ENCODE measurements around the gene TBATA.

TBATA gene

GRCh38 chr10:70747192-70747965, 37.8 kb downstream of the TBATA start:
- no peak for DNase-seq (ENCODE audit: low read depth in 2 of 3, low spot score in 2 of 3)

GRCh38 chr10:70745555-70745954, 39.6 kb downstream of the TBATA start:
- DNase-seq (ENCODE audit: low read depth in 2 of 3, low spot score in 2 of 3), result no peak

- DNase-seq (ENCODE audit: low read depth in 2 of 3, low spot score in 2 of 3), result no peak
These were observed 40.5 kb downstream of the TBATA start for GRCh38 chr10:70744617-70745143.

- DNase-seq (ENCODE audit: low read depth in 2 of 3, low spot score in 2 of 3), result no peak
These were observed 41.3 kb downstream of the TBATA start for GRCh38 chr10:70743879-70744278.

- no peak for DNase-seq (ENCODE audit: low read depth in 2 of 3, low spot score in 2 of 3)
These were observed 41.8 kb downstream of the TBATA start for GRCh38 chr10:70743430-70743788.

- no peak for DNase-seq (ENCODE audit: low read depth in 2 of 3, low spot score in 2 of 3)
These were observed 42.4 kb downstream of the TBATA start for GRCh38 chr10:70742537-70743429.

GRCh38 chr10:70740406-70741288, 44.5 kb downstream of the TBATA start:
- no peak for DNase-seq (ENCODE audit: low read depth in 2 of 3, low spot score in 2 of 3)

- no peak for DNase-seq (ENCODE audit: low read depth in 2 of 3, low spot score in 2 of 3)
These were observed 46.4 kb downstream of the TBATA start for GRCh38 chr10:70738761-70739121.

GRCh38 chr10:70738006-70738760, 47.0 kb downstream of the TBATA start:
- DNase-seq (ENCODE audit: low read depth in 2 of 3, low spot score in 2 of 3), result no peak

- no peak for DNase-seq (ENCODE audit: low read depth in 2 of 3, low spot score in 2 of 3)
These were observed 47.9 kb downstream of the TBATA start for GRCh38 chr10:70737250-70737649.

GRCh38 chr10:70736525-70736924, 48.7 kb downstream of the TBATA start:
- DNase-seq (ENCODE audit: low read depth in 2 of 3, low spot score in 2 of 3), result no peak

- no peak for DNase-seq (ENCODE audit: low read depth in 2 of 3, low spot score in 2 of 3)
These were observed 50.0 kb downstream of the TBATA start for GRCh38 chr10:70735161-70735560.

GRCh38 chr10:70733051-70733450, 52.1 kb downstream of the TBATA start:
- DNase-seq (ENCODE audit: low read depth in 2 of 3, low spot score in 2 of 3), result no peak

- no peak for DNase-seq (ENCODE audit: low read depth in 2 of 3, low spot score in 2 of 3)
These were observed 52.6 kb downstream of the TBATA start for GRCh38 chr10:70732569-70732968.

- DNase-seq (ENCODE audit: low read depth in 2 of 3, low spot score in 2 of 3), result no peak
These were observed 54.2 kb downstream of the TBATA start for GRCh38 chr10:70730955-70731354.

GRCh38 chr10:70729763-70730357, 55.3 kb downstream of the TBATA start:
- DNase-seq (ENCODE audit: low read depth in 2 of 3, low spot score in 2 of 3), result no peak

GRCh38 chr10:70728328-70728727, 56.8 kb downstream of the TBATA start:
- DNase-seq (ENCODE audit: low read depth in 2 of 3, low spot score in 2 of 3), result no peak

GRCh38 chr10:70726909-70727495, 58.2 kb downstream of the TBATA start:
- no peak for DNase-seq (ENCODE audit: low read depth in 2 of 3, low spot score in 2 of 3)

- no peak for DNase-seq (ENCODE audit: low read depth in 2 of 3, low spot score in 2 of 3)
These were observed 61.4 kb downstream of the TBATA start for GRCh38 chr10:70723771-70724170.
